ENCODE data around the gene LRGUK. TPM values are rescaled to one million over a fixed set of nuclear protein-coding genes. Genes with fewer than 3 reads are reported as not detected.

LRGUK gene
- total and polyA plus RNA-seq, 2 experiments from 2014 or later, result 2.4 to 7.1 TPM

DNA sequence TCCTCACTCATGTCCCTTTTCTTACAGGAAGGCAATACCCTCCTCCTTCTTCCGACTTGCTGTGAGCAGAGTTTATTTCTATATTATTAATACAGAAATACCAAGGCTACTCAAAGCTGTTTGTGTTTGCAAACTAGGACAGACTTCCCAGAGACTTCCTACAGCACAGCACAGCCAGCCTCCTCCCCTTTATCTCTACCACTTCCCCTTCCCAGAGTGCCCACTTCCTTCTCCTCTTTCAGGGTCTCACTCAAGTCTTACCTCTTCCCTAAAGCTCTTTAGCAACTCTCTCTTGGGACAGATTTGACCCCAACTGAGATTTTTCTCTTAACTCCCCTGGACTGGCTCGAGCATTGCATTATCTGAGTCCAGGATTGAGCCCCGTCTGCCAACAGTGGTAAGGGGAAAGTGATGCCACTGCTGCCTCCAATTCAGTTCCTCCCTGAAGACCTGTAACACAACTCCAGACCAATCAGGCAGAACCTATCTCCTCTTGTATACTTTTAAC, 5.5 kb upstream of the LRGUK start:
- no peak overlapping the region for H3K4me2 ChIP-seq
- Mint-ChIP-seq H3K36me3 (ENCODE audit: low read depth) (no peaks in the 10 kb centered on the region), H3K9me3 (no peaks in the 10 kb centered on the region), H3K27ac (no peak overlapping the region), H3K4me3 (no peak overlapping the region), H3K27me3 (ENCODE audit: insufficient read depth, low read depth, poor library complexity) (peaks cover 2% of the 10 kb centered on the region), H3K4me1 (peaks cover 14% of the 10 kb centered on the region)
- no peaks in the 10 kb centered on the region for H3K79me2 ChIP-seq (replicated peaks; ENCODE audit: insufficient read depth)
- H3K9me2 ChIP-seq (ENCODE audit: insufficient read depth), result no peaks in the 10 kb centered on the region
- no peak for DNase-seq (ENCODE audit: low spot score)
- no peaks in the 10 kb centered on the region for H3F3A ChIP-seq (replicated peaks; ENCODE audit: low read depth)
- no peak overlapping the region for H3K4me3 ChIP-seq
- no peak for ATAC-seq
- H3K27ac ChIP-seq (ENCODE audit: low read depth), result no peak overlapping the region
- H2AFZ ChIP-seq, result peak overlapping the region; percentile 52; the same call in 1 of the 2 replicates
- H3K4me1 ChIP-seq (ENCODE audit: insufficient read depth), result peaks cover 16% of the 10 kb centered on the region
- no peaks in the 10 kb centered on the region for H3K27me3 ChIP-seq (ENCODE audit: insufficient read depth)
- TF ChIP-seq, protein P1, sequence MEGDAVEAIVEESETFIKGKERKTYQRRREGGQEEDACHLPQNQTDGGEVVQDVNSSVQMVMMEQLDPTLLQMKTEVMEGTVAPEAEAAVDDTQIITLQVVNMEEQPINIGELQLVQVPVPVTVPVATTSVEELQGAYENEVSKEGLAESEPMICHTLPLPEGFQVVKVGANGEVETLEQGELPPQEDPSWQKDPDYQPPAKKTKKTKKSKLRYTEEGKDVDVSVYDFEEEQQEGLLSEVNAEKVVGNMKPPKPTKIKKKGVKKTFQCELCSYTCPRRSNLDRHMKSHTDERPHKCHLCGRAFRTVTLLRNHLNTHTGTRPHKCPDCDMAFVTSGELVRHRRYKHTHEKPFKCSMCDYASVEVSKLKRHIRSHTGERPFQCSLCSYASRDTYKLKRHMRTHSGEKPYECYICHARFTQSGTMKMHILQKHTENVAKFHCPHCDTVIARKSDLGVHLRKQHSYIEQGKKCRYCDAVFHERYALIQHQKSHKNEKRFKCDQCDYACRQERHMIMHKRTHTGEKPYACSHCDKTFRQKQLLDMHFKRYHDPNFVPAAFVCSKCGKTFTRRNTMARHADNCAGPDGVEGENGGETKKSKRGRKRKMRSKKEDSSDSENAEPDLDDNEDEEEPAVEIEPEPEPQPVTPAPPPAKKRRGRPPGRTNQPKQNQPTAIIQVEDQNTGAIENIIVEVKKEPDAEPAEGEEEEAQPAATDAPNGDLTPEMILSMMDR (conservative IDR thresholded peaks at IDR 0.05; ENCODE audit: low read depth in 2 of 2), result no peak
- TF ChIP-seq ZNF114 (CRISPR knock-in tag; IDR thresholded peaks at IDR 0.05), result no peak
- TF ChIP-seq, protein P2, sequence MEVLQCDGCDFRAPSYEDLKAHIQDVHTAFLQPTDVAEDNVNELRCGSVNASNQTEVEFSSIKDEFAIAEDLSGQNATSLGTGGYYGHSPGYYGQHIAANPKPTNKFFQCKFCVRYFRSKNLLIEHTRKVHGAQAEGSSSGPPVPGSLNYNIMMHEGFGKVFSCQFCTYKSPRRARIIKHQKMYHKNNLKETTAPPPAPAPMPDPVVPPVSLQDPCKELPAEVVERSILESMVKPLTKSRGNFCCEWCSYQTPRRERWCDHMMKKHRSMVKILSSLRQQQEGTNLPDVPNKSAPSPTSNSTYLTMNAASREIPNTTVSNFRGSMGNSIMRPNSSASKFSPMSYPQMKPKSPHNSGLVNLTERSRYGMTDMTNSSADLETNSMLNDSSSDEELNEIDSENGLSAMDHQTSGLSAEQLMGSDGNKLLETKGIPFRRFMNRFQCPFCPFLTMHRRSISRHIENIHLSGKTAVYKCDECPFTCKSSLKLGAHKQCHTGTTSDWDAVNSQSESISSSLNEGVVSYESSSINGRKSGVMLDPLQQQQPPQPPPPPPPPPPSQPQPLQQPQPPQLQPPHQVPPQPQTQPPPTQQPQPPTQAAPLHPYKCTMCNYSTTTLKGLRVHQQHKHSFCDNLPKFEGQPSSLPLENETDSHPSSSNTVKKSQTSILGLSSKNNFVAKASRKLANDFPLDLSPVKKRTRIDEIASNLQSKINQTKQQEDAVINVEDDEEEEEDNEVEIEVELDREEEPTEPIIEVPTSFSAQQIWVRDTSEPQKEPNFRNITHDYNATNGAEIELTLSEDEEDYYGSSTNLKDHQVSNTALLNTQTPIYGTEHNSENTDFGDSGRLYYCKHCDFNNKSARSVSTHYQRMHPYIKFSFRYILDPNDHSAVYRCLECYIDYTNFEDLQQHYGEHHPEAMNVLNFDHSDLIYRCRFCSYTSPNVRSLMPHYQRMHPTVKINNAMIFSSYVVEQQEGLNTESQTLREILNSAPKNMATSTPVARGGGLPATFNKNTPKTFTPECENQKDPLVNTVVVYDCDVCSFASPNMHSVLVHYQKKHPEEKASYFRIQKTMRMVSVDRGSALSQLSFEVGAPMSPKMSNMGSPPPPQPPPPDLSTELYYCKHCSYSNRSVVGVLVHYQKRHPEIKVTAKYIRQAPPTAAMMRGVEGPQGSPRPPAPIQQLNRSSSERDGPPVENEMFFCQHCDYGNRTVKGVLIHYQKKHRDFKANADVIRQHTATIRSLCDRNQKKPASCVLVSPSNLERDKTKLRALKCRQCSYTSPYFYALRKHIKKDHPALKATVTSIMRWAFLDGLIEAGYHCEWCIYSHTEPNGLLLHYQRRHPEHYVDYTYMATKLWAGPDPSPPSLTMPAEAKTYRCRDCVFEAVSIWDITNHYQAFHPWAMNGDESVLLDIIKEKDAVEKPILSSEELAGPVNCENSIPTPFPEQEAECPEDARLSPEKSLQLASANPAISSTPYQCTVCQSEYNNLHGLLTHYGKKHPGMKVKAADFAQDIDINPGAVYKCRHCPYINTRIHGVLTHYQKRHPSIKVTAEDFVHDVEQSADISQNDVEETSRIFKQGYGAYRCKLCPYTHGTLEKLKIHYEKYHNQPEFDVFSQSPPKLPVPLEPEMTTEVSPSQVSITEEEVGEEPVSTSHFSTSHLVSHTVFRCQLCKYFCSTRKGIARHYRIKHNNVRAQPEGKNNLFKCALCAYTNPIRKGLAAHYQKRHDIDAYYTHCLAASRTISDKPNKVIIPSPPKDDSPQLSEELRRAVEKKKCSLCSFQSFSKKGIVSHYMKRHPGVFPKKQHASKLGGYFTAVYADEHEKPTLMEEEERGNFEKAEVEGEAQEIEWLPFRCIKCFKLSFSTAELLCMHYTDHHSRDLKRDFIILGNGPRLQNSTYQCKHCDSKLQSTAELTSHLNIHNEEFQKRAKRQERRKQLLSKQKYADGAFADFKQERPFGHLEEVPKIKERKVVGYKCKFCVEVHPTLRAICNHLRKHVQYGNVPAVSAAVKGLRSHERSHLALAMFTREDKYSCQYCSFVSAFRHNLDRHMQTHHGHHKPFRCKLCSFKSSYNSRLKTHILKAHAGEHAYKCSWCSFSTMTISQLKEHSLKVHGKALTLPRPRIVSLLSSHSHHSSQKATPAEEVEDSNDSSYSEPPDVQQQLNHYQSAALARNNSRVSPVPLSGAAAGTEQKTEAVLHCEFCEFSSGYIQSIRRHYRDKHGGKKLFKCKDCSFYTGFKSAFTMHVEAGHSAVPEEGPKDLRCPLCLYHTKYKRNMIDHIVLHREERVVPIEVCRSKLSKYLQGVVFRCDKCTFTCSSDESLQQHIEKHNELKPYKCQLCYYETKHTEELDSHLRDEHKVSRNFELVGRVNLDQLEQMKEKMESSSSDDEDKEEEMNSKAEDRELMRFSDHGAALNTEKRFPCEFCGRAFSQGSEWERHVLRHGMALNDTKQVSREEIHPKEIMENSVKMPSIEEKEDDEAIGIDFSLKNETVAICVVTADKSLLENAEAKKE (CRISPR knock-in tag; IDR thresholded peaks at IDR 0.05), result no peak
- no peaks in the 10 kb centered on the region for H4K20me1 ChIP-seq (replicated peaks; ENCODE audit: insufficient read depth)
- H3K36me3 ChIP-seq (ENCODE audit: insufficient read depth), result no peaks in the 10 kb centered on the region

DNA sequence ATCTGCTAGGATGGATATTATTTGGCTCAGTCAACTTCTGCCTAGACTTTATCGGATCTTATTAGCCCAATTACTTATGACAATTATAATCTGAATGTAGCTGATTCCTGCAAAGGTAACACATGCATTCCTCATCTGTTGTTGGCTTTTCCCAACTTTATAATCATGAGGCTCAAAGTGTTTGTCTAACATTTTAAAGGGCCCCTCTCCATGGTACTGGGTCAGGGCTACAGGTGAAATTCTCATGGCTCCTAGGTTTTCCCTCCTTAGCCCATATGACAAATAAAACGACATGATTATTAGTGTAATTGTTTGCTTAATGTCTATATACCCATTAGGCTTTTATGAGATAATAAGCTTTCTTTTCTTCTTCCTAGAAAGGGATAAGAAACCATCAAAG, 4.2 kb upstream of the LRGUK start:
- Mint-ChIP-seq H3K27ac (no peak overlapping the region), H3K9me3 (no peaks in the 10 kb centered on the region), H3K4me1 (peaks cover 21% of the 10 kb centered on the region), H3K4me3 (no peak overlapping the region), H3K27me3 (ENCODE audit: insufficient read depth, low read depth, poor library complexity) (peaks cover 6% of the 10 kb centered on the region), H3K36me3 (ENCODE audit: low read depth) (no peaks in the 10 kb centered on the region)
- H3K4me3 ChIP-seq, result no peak overlapping the region
- no peak overlapping the region for H3K4me2 ChIP-seq
- peaks cover 21% of the 10 kb centered on the region for H3K4me1 ChIP-seq (ENCODE audit: insufficient read depth)
- no peaks in the 10 kb centered on the region for H3K27me3 ChIP-seq (ENCODE audit: insufficient read depth)
- H3K36me3 ChIP-seq (ENCODE audit: insufficient read depth), result no peaks in the 10 kb centered on the region
- no peaks in the 10 kb centered on the region for H3K9me2 ChIP-seq (ENCODE audit: insufficient read depth)
- DNase-seq (ENCODE audit: low spot score) (no peak), ATAC-seq (no peak)
- H4K20me1 ChIP-seq (replicated peaks; ENCODE audit: insufficient read depth), result no peaks in the 10 kb centered on the region
- no peaks in the 10 kb centered on the region for H3F3A ChIP-seq (replicated peaks; ENCODE audit: low read depth)
- TF ChIP-seq EZH2phosphoT487 (IDR thresholded peaks at IDR 0.05; ENCODE audit: unreplicated experiment), result no peak
- TF ChIP-seq, protein P1 (conservative IDR thresholded peaks at IDR 0.05; ENCODE audit: low read depth in 2 of 2), result no peak
- no peak for TF ChIP-seq JUNB (IDR thresholded peaks at IDR 0.05; ENCODE audit: unreplicated experiment)
- TF ChIP-seq, protein P3, sequence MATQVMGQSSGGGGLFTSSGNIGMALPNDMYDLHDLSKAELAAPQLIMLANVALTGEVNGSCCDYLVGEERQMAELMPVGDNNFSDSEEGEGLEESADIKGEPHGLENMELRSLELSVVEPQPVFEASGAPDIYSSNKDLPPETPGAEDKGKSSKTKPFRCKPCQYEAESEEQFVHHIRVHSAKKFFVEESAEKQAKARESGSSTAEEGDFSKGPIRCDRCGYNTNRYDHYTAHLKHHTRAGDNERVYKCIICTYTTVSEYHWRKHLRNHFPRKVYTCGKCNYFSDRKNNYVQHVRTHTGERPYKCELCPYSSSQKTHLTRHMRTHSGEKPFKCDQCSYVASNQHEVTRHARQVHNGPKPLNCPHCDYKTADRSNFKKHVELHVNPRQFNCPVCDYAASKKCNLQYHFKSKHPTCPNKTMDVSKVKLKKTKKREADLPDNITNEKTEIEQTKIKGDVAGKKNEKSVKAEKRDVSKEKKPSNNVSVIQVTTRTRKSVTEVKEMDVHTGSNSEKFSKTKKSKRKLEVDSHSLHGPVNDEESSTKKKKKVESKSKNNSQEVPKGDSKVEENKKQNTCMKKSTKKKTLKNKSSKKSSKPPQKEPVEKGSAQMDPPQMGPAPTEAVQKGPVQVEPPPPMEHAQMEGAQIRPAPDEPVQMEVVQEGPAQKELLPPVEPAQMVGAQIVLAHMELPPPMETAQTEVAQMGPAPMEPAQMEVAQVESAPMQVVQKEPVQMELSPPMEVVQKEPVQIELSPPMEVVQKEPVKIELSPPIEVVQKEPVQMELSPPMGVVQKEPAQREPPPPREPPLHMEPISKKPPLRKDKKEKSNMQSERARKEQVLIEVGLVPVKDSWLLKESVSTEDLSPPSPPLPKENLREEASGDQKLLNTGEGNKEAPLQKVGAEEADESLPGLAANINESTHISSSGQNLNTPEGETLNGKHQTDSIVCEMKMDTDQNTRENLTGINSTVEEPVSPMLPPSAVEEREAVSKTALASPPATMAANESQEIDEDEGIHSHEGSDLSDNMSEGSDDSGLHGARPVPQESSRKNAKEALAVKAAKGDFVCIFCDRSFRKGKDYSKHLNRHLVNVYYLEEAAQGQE (IDR thresholded peaks at IDR 0.05; ENCODE audit: unreplicated experiment), result peak; percentile 42
- no peak overlapping the region for H3K27ac ChIP-seq (ENCODE audit: low read depth)
- no peak overlapping the region for H2AFZ ChIP-seq
- no peaks in the 10 kb centered on the region for H3K79me2 ChIP-seq (replicated peaks; ENCODE audit: insufficient read depth)
